ENCODE results near the gene GRM8. TPM values are rescaled to one million over a fixed set of nuclear protein-coding genes. Genes with fewer than 3 reads are reported as not detected.
A peak's percentile ranks its signal among the peaks of the same experiment; 100 is the strongest.

Gene GRM8
- total RNA-seq, 1 donor from 2014 or later: 7.8 TPM

DNA sequence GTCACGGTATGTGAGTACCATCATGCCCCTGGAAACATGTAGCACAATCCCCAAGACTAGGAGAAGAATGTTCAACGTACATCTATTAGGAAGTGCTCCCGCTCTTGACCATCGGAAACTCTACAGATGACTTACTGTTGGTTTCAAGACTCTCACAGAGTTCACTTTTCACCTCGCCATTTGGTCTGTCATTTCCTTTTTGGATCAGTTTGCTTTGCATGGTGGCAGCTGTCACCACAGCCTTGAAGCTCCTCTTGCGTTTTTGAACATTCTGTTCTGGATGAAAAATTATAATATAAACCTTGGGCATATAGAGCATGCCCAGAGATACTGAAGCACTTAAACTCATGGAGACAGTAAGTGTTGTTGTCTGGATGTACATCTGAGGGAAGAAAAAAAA is 806.8 kb downstream of the GRM8 start:
- Mint-ChIP-seq H3K36me3 (ENCODE audit: unreplicated experiment) (no peaks in the 10 kb centered on the region), H3K9me3 (ENCODE audit: unreplicated experiment) (peaks cover 2% of the 10 kb centered on the region), H3K27ac (ENCODE audit: unreplicated experiment) (no peak overlapping the region), H3K4me3 (ENCODE audit: unreplicated experiment) (no peak overlapping the region), H3K27me3 (ENCODE audit: unreplicated experiment) (peaks cover 2% of the 10 kb centered on the region), H3K4me1 (ENCODE audit: low read depth, unreplicated experiment) (peaks cover 29% of the 10 kb centered on the region)
- DNase-seq: no peak
- TF ChIP-seq CTCF (IDR thresholded peaks at IDR 0.05; ENCODE audit: partially characterized antibody, unreplicated experiment): no peak

GRCh38 chr7:126443951-126444350 is 808.8 kb downstream of the GRM8 start:
- Mint-ChIP-seq H3K9me3 (ENCODE audit: unreplicated experiment) (peaks cover 2% of the 10 kb centered on the region), H3K27ac (ENCODE audit: unreplicated experiment) (no peak overlapping the region), H3K27me3 (ENCODE audit: unreplicated experiment) (peaks cover 2% of the 10 kb centered on the region), H3K36me3 (ENCODE audit: unreplicated experiment) (no peaks in the 10 kb centered on the region), H3K4me3 (ENCODE audit: unreplicated experiment) (no peak overlapping the region), H3K4me1 (ENCODE audit: low read depth, unreplicated experiment) (peaks cover 26% of the 10 kb centered on the region)
- DNase-seq: no peak
- no peak for TF ChIP-seq CTCF (IDR thresholded peaks at IDR 0.05; ENCODE audit: partially characterized antibody, unreplicated experiment)

GRCh38 chr7:126442908-126443307 is 809.8 kb downstream of the GRM8 start:
- Mint-ChIP-seq H3K27me3 (ENCODE audit: unreplicated experiment) (peaks cover 2% of the 10 kb centered on the region), H3K4me1 (ENCODE audit: low read depth, unreplicated experiment) (peaks cover 28% of the 10 kb centered on the region), H3K9me3 (ENCODE audit: unreplicated experiment) (peaks cover 2% of the 10 kb centered on the region), H3K27ac (ENCODE audit: unreplicated experiment) (peak overlapping the region; percentile 31), H3K4me3 (ENCODE audit: unreplicated experiment) (no peak overlapping the region), H3K36me3 (ENCODE audit: unreplicated experiment) (no peaks in the 10 kb centered on the region)
- TF ChIP-seq CTCF (IDR thresholded peaks at IDR 0.05; ENCODE audit: partially characterized antibody, unreplicated experiment): no peak
- DNase-seq: no peak

GRCh38 chr7:126441745-126442144 is 811.0 kb downstream of the GRM8 start:
- no peak for TF ChIP-seq CTCF (IDR thresholded peaks at IDR 0.05; ENCODE audit: partially characterized antibody, unreplicated experiment)
- H3K36me3 Mint-ChIP-seq (ENCODE audit: unreplicated experiment): no peaks in the 10 kb centered on the region
- peaks cover 2% of the 10 kb centered on the region for H3K9me3 Mint-ChIP-seq (ENCODE audit: unreplicated experiment)
- H3K4me1 Mint-ChIP-seq (ENCODE audit: low read depth, unreplicated experiment): peaks cover 23% of the 10 kb centered on the region
- H3K4me3 Mint-ChIP-seq (ENCODE audit: unreplicated experiment): no peak overlapping the region
- H3K27me3 Mint-ChIP-seq (ENCODE audit: unreplicated experiment): peaks cover 2% of the 10 kb centered on the region
- no peak overlapping the region for H3K27ac Mint-ChIP-seq (ENCODE audit: unreplicated experiment)
- DNase-seq: no peak

- no peak for DNase-seq
- Mint-ChIP-seq H3K9me3 (ENCODE audit: unreplicated experiment) (peaks cover 2% of the 10 kb centered on the region), H3K4me3 (ENCODE audit: unreplicated experiment) (no peak overlapping the region), H3K36me3 (ENCODE audit: unreplicated experiment) (no peaks in the 10 kb centered on the region), H3K4me1 (ENCODE audit: low read depth, unreplicated experiment) (peaks cover 17% of the 10 kb centered on the region), H3K27ac (ENCODE audit: unreplicated experiment) (no peak overlapping the region), H3K27me3 (ENCODE audit: unreplicated experiment) (peaks cover 2% of the 10 kb centered on the region)
- no peak for TF ChIP-seq CTCF (IDR thresholded peaks at IDR 0.05; ENCODE audit: partially characterized antibody, unreplicated experiment)
These were observed 812.2 kb downstream of the GRM8 start for GRCh38 chr7:126440542-126440941.
